NCI-H748 (cell line): ENCODE results near the gene ALG9.
"Not testable (repeated sequence)": the region's sequence is repeated elsewhere in the genome, so short reads cannot be mapped to it uniquely, and the experiment has no call there.

Source experiments
- DNase-seq: peaks from one replicate; lab custom pipeline; 2025; ENCODE audit not compliant: unreplicated experiment; lab: John Stamatoyannopoulos, UW

Gene ALG9

DNA sequence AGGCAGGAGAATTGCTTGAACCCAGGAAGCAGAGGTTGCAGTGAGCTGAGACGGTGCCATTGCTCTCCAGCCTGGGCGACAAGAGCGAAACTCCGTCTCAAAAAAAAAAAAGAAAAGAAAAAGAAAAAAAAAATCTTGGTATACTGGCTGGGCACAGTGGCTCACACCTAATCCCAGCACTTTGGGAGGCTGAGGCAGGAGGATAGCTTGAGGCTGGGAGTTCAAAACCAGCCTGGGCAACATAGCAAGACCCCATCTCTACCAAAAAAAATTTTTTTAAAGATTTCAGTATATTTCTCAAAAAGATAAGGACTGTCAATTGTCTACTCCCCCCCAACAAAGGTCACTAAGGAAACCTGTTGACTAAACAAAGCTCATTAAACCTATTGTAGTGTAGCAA is 13.7 kb upstream of the ALG9 start:
- not testable (repeated sequence) for DNase-seq

DNA sequence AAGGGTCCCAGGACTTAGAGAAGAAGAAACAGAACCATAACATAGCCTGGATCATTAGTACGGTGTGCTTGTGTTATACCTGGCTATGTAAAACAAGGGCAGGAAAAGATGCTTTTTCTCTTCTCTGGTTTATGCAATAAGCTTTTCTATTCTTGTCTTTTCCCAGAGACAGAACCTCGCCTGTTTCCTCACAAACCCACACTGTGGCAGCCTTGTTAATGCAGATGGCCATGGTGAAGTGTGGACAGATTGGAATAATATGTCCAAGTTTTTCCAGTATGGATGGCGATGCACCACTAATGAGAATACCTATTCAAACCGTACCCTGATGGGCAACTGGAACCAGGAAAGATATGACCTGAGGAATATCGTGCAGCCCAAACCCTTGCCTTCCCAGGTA is 10.8 kb upstream of the ALG9 start:
- no peak for DNase-seq

DNA sequence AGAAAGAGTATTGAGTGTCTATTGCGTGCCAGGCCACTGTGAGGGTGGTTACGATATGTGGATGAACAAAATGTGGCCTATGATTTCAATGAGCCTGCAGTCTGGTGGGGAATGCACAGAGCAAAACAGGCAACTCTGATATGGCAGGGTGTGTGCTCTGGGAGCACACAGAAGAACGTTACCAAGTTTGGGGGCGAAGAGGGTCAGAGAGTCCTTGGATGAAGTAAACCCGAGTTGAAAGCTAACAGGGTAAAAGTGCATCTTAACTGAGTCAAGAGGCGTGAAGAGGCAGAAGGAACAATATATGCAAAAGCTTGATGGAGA is 8.2 kb upstream of the ALG9 start:
- DNase-seq: no peak

DNA sequence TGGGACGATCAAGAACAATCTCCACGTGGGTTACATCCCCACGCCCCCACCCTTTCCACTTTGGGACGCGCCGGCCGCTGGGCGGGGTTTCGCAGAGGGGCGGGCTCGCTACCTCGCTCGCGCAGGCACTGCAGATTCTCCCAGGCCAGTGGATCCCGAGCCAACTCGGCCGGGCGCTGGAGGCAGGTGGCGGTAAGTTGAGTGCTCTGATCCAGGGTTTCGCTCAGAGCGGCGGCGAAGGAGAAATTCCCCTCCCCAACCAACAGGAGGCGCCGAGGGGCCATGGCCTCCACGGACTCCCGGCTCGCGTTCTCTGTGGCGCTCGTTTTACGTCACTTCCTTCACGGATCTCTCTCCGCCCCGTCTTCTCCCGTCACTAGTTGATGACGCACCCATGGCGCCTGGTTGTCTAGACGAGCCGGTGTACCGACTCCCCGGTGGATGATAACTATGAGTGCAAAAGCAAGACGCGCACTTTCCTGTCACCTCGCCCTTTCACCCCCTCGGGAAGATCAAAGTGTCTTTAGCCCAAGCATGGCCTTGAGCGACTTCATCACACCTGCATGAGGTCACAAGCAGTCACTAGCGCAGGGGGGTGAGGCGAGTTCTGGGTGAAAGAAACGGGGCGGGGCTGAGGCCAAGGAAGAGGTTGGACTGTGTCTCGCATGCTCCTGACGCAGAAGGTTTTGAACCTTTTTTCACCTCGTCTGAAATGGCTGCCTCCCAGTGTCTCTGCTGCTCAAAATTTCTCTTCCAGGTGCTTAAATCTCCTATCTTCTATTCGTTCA is 7.7 kb upstream of the ALG9 start, which contains the start of the genes CFAP68 and FDXACB1:
Gene CFAP68, plus strand, starts transcription at position 693 of the 788 bp plus-strand sequence. Its CDS starts 20 bp downstream, at position 713.
Gene FDXACB1, minus strand, starts transcription at position 317 of the 788 bp plus-strand sequence. Its CDS starts 33 bp downstream, at position 284.
- peak; percentile 96 for DNase-seq

DNA sequence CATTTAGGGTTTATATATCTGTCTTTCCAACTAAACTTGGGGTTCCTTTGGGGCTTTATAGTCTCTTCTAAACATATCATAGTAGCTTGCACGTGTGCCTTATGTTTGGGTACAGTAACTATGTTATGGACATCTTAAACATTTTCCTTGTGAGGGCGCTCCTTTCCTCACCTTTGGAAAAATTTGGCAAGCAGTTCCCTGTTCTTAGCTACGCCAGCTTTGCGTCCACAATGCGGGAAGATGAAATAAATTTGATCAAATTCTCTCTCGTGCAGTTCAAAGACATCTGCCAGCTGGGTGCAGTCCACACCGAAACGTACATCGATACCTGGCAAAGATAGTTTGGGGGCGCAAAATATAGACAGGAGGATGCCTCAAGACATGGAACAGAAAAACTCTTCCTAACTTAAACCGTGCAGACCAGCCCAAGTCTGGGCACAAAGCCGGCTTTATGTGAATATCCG is 7.0 kb upstream of the ALG9 start:
- peak; percentile 58 for DNase-seq

DNA sequence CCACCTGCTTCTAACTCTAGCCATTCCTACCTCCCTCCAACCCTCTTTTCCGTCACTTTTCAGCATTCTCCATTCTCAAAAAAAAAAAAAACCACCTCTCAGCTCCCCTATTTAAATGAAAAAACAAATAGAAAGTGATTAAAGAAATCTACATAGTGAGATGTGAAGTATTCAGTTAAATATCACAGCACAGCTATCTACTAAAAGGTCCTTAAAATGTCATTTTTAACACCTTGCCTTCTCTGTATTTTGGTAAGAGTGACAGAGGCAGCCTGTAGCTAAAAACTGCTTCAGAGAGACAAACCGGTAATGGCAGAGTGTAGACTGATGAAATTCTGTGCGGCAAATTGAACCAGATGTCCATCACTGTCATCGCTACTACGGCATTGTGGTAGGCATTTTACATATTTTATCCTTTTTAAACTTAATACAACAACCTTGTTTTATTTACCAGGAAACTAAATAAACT is 346 bp upstream of the ALG9 start:
- peak; percentile 4 for DNase-seq

DNA sequence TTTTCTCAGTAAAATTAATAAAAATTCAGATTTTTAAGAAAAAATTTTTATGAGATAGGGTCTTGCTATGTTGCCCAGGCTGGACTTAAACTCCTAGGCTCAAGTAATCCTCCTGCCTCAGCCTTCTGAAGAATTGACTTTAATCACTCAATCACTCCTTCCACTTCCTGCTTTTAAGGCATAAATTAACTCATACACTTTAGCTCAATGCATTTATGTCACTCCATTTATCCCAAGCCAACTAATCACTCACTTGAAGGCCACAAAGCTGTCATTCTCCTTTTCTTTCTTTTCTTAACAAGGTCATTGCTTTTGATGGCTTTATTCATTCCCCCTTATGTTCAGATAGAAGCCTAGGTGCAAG is 877 bp downstream of the ALG9 start:
- no peak for DNase-seq

DNA sequence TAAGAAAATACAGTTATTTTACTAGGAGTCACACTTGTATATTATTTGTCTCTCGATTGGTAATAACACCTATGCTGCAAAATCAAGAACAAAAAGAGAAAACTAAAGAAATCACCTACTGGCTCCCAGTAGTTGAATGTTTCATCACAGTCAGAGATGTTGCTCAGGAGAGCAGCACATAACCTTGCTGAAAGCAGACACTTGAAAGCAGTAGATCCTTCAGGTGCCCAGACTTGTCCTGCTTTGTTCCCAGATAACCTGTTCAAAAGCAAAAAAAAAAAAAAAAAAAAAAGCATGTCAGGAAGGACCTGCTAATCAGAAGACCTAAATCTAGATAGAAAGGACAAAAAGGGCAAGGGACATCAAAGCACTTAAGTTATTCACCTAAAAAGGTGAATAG is 1.3 kb downstream of the ALG9 start:
- DNase-seq: no peak

DNA sequence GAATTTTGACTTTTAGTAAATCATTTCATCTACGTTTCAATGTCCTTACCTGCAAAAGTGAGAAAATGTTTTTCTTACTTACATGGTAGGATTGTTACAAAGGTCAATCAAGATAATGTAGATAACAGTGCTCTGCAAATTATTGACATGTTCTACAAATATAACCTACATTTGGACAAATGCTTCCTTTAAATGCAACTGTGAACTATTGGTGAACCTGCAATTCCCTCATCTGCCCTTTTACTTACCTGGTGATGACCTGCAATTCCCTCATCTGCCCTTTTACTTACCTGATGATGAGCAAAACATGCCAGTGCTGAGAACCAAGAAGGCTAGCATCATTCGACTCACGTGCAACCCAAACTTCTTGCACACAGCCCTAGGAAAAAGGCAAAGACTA is 11.1 kb downstream of the ALG9 start:
- no peak for DNase-seq

DNA sequence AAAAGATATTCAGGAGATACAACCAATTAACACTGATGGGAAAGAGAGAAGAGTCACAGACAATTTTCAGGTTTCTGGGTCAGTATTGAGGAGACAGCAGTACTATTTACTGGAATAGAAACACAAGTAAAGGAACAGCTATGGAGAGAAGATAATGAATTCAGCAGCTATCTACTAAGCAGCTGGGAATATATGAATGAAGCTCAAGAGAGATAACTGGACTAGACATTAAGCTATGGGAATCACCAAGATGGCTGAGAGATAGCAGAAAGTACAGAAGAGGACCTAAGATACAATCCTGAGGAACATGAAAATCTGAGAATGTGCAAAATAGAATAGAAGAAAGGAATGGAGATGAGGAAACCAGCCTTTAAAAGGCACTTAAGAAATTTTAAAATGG is 15.9 kb downstream of the ALG9 start:
- DNase-seq: no peak

DNA sequence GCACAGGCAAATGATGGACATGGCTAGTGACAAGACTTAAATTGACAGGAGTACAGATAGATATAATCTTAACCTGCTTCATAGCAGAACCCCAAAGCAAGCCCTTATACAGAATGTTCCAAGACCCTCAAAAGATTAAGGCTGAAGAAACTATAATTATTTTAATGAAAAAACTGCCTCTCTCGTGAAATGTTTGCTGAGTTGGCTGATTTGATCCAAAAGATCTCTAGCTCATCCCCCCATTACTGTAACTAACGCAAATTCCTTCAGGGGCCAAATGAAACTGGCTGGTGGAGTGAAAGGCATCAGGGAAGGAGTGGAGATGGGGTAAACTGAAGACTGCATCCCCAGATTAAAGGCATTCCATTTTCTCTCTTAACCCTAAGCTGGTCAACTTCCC is 19.3 kb downstream of the ALG9 start:
- no peak for DNase-seq

DNA sequence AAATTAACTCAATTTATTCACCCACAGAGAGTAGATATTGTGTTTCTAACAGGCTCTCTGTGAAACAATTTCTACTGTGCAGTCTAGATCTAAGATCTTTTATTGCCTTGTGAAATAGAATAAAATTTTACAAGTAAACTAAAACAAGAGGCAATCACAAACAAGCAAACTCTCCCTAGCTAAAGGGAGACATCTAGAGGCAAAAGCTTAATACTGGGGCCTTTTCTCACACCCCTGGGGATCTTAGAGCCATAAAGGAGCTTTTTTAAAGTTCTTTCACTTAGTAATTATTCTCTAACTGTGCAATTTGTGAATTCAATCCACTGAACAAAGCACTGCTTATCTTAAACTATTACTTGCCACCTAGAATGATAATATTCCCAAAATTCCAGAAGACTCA is 19.7 kb downstream of the ALG9 start:
- DNase-seq: no peak

DNA sequence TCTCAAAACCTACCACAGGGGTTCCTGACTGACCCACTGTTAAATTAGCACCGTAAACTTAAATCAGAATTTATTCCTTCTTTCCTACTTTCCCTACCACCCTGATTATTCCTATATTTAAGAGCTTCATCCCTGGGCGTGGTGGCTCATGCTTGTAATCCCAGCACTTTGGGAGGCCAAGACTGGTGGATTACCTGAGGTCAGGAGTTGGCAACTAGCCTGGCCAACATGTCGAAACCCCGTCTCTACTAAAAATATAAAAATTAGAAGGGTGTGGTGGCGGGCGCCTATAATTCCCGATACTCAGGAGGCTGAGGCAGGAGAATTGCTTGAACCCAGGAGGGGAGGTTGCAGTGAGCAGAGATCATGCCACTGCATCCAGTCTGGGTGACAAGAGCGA is 20.3 kb downstream of the ALG9 start:
- DNase-seq: no peak

DNA sequence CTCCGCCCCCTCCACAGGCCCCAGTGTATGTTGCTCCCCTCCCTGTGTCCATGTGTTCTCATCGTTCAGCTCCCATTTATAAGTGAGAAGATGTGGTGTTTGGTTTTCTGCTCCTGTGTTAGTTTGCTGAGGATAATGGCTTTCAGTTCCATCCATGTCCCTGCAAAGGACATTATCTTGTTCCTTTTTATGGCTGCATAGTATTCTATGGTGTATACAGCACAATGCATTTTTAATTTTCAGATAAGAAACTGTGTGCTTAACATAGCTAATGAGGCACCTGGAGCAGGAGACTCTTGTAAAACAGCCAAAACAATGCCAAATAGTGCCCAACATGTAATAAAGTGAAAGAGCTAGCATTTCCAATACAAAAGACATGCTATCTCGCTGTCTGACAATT is 21.8 kb downstream of the ALG9 start:
- no peak for DNase-seq

DNA sequence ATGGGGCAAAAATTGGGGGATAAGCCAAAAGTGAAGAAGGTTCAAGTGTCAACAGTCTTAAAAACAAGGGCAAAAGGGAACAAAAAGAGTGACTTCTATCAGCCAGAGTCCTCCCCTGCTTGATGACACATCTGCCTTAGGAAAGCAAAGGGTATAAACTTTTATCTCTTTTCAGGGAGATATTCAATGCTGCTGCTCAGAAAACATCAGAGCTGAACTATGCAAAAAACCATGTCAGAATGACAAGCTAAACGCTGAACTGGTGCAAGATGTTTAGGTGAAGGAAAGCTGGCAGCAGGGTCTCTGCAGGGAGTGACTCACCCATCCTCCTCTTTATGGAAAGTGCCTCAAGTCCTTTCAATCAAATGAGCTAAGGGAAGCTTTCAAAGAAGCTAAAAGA is 24.7 kb downstream of the ALG9 start:
- DNase-seq: no peak

DNA sequence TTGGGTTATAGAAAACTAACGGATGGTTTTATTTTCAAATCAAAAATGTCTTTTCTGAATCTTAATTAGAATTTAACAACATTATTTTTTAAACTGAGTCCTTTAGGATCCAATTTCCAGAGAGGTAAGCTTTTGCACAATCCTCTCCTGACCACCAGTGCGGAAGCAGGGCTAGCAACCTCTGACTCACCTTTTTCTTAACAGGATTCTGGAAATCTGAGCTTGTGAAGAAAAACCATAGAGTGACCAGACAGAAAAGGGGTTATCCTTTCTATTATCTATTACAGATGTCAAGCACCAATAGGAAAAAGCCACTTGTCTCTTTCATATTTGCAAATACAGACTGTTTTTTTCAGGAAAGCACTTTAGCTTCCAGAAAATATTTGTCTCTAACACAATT is 25.3 kb downstream of the ALG9 start:
- DNase-seq: no peak

DNA sequence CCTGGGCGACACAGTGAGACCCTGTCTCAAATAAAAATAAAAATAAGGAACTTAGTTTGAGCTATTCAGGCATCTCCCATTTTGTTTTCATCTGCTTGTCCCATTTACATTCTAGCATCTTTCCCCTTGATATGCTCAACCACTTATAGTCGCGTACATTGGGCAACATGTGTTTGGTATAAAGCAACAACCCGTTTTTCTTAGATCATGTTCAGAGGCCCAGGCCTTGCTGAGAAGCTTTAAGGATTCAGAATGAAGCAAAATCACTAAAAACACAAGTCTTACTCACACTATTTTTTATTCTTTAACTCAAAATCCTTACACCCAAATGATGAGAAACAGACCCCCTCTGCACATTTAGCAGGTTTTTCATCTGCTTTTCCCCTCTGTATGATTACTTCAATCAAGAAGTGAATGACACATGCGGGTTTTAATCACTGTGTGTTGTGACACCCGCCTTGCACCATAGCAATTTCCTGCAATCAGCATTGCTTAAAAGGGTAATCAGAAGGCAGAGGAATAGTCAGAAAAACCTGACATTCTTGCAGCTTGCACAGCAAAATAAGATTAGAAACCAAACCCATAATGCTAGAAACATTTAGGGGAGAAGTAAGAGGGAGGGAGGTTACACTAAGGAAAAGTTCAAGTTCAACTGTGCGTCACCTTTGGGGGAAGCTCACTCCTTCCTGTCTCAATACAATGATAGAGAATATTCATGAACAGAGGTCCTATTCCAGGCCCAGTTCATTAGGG is 25.9 kb downstream of the ALG9 start:
- DNase-seq: no peak

DNA sequence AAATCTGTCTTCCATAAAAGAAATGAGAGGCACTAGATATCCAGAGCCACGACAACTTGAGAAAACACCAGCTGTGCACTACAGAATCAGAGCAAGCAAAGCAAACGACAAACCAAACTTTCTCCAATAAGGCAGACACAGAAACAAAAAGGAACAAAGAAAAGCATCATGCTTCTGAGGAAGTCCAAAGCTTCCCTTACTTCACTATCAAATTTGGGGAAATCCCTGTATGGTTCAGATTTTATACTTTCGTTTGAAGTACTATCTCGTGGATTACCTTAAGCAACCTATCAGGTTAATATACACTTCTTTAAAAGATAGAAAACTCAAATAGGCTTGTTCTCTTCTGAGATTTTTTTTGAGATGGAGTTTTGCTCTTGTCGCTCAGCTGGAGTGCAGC is 27.7 kb downstream of the ALG9 start:
- DNase-seq: no peak

DNA sequence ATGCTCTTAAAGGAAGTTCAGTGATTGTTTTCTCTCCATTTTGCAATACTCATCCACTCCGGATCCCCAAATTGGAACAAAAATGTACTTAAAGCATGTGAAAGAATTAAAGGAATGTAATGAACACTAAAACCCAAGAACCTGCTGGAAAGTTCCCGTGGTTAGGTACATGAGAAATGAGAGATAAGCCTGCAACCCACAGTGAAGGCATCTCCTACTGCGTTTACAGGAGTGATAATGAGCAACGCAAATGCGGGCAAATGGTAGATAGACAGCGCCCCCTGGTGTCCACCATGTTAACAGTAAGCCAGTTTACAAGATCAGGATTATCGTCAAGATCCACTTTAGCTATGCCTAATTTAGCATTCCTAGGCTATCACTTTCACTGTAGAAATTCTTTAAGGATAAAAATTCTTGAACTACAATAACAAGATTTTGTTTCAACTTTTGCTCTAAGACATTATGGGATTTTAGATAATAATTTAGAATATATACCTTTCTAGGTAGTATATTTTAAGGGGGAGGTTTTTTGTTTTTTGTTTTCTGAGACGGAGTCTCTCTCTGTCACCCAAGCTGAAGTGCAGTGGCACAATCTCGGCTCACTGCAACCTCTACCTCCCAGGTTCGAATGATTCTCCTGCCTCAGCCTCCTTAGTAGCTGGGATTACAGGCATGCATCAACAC is 29.9 kb downstream of the ALG9 start:
- peak; percentile 64 for DNase-seq

DNA sequence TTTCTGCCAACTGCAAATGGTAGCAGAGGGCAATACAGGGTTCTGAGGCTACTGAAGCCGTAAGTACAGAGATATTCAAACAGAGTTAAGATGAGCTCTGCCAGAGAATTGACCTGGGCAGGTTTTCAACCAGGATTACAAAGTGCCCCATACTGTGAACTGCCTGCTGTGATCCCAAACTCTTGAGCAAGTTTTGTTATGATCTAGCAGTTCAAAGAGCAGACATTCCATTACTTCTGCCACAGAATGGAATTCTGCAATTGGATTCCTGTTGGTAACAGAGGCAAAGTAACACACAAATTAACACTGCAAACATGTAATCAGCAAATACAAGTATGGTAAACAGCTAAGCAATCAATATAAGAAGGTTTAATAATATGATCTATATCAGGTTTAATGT is 31.2 kb downstream of the ALG9 start:
- DNase-seq: no peak

DNA sequence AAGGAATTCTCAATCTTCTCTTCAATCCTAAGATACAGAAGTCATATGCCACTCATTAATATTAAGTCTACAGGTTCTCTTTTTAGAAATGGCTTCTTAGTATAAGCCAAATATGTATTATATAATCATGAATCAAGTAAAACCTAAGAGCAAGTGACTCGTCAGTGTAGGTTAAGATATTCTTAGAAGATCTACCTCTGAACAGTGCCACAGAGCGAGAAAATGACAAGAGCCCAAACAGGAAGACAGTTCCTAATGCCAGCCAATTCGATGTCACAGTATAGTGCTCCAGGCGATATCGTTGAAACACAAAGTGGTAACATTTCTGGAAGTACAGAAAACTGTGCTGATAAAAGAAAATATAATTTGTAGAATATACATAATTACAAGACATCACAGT is 33.3 kb downstream of the ALG9 start:
- DNase-seq: no peak

DNA sequence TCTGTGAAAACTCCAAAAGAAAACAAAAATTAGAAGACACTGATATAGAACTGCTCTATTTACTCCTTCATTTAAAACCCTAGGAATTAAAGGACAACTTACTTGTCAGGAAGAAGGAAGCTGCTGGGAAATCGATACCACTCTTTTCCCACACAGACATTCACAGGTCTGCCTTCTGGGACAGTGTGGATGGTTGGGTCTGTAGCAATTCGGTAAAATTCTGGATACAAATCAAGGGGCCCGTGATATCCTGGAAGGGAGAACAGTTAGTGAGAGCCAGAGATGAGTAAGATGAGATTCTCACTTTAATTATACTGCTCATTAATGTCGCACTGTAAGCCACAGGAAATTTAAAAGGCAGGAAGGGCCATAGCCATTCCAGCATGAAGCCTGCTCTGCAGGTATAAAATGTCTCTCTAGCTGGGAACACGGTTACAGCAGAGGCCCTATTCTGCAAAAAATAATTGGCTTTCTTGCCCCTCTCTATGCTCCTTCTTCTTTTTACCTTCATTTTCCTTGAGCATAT is 34.0 kb downstream of the ALG9 start:
- no peak for DNase-seq
